HG03457 (cell line): Measurements from ENCODE around the gene CTDP1.
"Not testable (repeated sequence)": the region's sequence is repeated elsewhere in the genome, so short reads cannot be mapped to it uniquely, and the experiment has no call there.

Source experiments
- ATAC-seq: cut with Tn5 transposase; IDR thresholded peaks from one replicate; pipeline ENCODE4 v1.9.1; 2021; ENCODE audit warnings: moderate number of reproducible peaks; ENCODE audit not compliant: unreplicated experiment

The CTDP1 gene

GRCh38 chr18:79697976-79698375 is 18.4 kb downstream of the CTDP1 start:
- no peak for ATAC-seq

DNA sequence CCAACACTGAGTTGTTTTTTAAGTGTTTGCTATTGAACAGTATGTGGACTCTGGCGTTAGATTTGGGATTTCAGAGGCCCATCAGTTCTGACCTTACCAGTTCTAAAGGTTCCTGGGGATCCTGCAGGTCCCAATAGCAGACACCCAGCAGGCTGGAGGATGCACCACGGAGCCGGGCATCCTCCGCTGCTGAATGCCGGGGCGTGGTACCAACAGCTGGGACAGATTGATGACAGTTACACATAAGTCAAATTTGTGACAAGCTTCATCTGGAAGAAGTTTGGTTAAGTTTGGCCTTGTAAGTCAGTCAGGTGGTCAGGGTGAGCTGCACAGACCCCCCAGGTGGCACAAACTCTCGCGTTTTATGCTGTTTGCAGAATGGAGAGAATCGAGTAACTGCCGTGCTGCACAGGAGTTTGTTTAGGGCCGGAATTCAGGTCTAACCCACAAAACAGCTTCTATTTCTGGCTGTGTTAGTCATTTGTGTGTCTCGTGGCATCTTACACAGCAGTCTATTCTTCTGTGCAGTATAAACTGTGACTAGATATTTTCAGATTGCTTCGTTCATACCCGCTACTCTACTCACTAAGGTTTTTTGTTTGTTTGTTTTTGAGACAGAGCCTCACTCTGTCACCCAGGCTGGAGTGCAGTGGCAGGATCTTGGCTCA is 19.2 kb downstream of the CTDP1 start:
- no peak for ATAC-seq

DNA sequence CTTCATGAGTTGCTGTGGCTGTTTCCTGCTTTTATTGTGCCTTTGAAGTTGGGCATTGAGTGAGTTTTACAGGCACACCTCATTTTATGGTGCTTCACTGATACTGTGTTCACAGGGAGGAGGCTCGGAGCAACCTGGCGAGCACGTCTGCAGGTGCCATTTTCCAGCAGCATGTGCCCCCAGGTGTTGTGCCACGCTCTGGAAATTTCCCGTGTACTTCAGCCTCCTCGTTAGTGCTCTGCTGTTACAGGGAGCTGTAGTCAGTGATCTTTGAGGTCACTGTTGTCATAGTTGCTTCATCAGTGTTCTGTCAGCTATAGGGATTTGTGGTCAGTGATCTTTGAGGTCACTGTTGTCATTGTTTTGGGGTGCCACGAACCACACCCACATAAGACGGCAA is 20.1 kb downstream of the CTDP1 start:
- ATAC-seq, result no peak

- ATAC-seq, result no peak
Observed at GRCh38 chr18:79702906-79703305, 23.3 kb downstream of the CTDP1 start.

- no peak for ATAC-seq
Observed at GRCh38 chr18:79704631-79705030, 25.0 kb downstream of the CTDP1 start.

- no peak for ATAC-seq
Observed at GRCh38 chr18:79705272-79705671, 25.7 kb downstream of the CTDP1 start.

- no peak for ATAC-seq
Observed at GRCh38 chr18:79706006-79706405, 26.4 kb downstream of the CTDP1 start.

DNA sequence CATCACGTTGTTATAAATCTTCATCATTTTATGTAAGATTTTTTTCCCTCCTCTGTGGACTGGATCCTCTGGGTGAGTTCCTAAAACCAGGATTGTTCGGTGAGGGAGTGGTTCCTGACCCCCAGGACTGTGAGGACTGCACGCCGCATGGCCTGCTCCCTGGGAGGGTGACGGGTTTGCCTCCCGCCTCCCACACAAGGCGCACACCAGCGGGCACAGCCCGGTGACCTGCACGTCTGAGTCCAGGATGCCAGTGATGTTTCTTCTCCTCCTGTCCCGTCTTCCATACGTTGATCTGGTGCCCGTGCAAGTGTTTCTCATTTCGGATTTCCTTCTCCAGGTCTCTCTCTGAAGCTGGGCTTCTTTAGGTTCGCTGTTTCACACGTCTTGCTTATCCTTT is 27.1 kb downstream of the CTDP1 start:
- ATAC-seq, result no peak

DNA sequence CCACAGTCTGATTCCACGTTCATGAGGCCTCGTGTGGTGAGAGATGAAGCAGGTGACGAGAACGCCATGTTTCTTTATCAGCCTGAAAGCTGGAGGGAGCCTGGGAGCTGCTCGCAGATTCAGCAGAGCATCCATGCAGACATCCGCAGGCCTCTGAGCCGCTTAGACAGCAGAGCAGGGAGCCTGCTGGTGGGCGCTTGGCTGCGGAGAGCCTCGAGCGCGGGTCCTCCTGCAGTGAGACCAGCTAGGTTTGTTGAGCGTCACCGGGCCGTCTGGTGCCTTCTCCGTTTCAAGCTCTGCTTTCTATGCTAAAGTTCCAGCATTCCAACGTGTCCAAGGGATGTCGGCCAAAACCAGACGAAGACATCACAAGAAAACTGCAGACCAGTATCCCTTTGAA is 27.6 kb downstream of the CTDP1 start:
- no peak for ATAC-seq

- ATAC-seq, result no peak
Observed at GRCh38 chr18:79707671-79708070, 28.1 kb downstream of the CTDP1 start.

- no peak for ATAC-seq
Observed at GRCh38 chr18:79708412-79708811, 28.8 kb downstream of the CTDP1 start.

DNA sequence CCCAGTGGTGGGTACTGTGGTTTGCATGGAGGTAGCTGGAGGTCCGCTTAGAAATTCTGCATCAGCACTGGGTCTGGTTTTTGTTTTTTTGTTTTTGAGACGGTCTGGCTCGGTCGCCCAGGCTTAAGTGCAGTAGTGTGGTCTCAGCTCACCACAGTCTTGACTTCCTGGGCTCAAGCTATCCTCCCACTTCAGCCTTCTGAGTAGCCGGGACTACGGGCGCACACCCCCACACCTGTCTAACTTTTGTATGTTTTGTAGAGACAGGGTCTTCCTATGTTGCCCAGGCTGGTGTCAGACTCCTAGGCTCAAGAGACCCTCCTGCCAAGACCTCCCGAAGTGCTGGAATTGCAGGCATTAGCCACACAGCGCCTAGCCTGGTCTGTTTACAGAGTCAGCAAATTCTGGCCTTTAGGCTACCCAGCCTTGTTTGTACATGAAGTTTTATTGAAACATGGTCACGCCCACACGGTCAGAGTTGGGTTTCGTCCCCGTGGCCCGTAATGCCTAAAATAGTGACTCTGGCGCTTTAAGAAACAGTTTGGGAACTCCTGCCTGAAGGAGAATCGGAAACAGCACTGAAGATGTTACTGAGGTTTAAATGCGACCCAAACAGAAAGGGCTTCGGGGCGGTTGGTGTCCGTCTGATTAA is 32.7 kb downstream of the CTDP1 start:
- no peak for ATAC-seq

DNA sequence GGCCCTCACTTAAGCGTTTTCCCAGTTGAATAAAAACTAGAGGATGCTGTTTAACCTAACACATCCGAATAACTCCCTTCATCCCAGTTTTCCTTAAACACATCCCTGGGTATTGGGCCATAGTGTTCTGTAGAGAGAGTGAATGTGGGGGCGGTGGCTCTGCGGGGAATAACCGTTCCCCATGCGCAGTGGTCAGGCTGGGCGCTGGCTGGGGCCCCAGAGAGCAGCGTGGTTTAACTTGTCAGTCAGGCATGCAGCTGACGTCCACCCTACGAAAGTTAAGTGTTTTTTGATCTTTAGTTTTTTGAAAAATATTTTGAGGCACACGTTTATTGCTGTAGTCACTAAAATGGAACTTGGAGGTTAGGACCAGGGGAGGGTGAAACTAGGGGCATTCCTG is 33.7 kb downstream of the CTDP1 start:
- ATAC-seq, result no peak

GRCh38 chr18:79714531-79715240 is 35.1 kb downstream of the CTDP1 start:
- no peak for ATAC-seq

DNA sequence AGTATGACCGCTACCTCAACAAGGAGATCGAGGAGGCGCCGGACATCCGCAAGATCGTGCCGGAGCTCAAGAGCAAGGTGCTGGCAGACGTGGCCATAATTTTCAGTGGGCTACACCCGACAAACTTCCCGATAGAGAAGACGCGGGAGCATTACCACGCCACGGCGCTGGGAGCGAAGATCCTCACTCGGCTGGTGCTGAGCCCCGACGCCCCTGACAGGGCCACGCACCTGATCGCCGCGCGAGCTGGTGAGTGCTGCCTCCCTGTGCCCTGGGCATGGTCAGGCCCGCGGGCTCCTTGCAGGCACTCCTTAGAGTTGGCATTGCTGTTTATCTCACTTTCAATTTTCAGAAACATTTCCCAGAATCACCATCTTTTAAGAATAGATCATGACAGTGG is 35.7 kb downstream of the CTDP1 start:
- no peak for ATAC-seq

DNA sequence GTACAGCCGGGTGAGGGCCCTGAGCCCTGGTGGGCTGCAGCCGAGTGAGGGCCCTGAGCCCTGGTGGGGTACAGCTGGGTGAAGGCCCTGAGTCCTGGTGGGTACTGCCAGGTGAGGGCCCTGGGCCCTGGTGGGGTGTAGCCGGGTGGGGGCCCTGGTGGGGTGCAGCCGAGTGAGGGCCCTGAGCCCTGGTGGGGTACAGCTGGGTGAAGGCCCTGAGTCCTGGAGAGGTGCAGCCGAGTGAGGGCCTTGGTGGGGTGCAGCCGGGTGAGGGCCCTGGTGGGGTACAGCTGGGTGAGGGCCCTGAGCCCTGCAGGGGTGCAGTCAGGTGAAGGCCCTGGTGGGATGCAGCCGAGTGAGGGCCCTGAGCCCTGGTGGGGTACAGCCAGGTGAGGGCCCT is 37.5 kb downstream of the CTDP1 start:
- no peak for ATAC-seq

DNA sequence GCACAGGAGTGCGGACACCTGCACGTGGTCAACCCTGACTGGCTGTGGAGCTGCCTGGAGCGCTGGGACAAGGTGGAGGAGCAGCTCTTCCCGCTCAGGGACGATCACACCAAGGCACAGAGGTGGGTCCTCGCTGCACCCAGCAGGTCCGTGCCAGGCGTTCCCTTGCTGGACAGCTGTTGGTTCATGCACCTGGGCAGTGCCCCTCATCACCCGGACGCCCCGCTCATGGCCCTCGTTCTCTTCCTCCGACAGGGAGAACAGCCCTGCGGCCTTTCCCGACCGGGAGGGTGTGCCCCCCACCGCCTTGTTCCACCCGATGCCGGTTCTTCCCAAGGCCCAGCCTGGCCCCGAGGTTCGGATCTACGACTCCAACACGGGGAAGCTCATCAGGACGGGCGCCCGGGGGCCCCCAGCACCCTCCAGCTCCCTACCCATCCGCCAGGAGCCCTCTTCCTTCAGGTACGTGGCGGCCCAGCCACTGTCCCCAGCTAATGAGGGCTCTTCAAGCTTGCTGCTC is 38.0 kb downstream of the CTDP1 start:
- no peak for ATAC-seq

GRCh38 chr18:79718126-79718525 is 38.5 kb downstream of the CTDP1 start:
- no peak for ATAC-seq

DNA sequence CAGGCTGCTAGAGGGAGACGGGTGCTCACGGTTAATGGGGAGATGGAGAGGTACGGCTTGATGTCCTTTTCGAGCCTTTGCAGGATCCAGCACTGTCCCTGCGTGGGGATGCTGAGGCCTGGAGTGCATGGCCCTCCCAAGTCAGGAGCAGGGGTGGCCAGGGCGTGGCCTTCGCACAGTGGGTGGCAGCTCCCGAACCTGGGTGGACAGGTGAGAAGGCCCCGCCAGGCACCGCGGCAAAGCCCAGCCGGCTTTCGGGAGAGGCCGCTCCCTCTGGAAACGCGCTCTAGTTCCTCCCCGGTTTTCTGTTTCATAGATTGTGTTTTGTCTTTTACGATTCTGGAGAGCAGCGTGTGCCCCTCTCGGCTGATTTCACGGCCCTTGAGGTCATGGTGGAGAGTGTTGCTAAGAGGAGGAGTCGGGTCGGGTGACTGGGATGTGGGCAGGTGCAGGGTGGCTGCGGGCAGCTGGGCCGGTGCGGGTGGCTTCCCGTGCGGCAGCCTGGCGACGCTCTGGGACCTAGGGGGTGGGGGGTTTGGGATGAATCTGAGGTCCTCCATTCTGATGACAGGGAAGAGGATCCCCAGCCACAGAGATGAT is 39.4 kb downstream of the CTDP1 start:
- ATAC-seq, result no peak

DNA sequence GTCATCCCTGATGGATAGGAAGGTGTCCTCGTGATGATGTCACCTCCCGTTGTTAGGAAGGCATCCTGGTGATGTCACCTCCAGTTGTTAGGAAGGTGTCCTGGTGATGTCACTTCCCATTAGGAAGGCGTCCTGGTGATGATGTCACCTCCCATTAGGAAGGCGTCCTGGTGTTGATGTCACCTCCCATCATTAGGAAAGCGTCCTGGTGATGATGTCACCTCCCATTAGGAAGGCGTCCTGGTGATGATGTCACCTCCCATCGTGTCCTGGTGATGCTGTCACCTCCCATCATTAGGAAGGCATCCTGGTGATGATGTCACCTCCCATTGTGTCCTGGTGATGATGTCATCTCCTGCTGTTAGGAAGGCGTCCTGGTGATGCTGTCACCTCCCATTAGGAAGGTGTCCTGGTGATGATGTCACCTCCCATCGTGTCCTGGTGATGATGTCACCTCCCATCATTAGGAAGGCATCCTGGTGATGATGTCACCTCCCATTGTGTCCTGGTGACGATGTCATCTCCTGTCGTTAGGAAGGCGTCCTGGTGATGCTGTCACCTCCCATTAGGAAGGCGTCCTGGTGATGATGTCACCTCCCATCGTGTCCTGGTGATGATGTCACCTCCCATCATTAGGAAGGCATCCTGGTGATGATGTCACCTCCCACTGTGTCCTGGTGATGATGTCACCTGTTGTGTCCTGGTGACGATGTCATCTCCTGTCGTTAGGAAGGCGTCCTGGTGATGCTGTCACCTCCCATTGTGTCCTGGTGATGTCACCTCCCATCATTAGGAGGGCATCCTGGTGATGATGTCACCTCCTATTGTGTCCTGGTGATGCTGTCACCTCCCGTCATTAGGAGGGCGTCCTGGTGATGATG is 40.1 kb downstream of the CTDP1 start:
- not testable (repeated sequence) for ATAC-seq

- no peak for ATAC-seq
Observed at GRCh38 chr18:79720359-79720733, 40.7 kb downstream of the CTDP1 start.
